Liver (tissue), 5 donors: Measurements from ENCODE around the gene RMI1. TPM values are rescaled to one million over a fixed set of nuclear protein-coding genes. Genes with fewer than 3 reads are reported as not detected.

ENCODE experiments used
- polyA plus RNA-seq, 2 donors: library from polyadenylated mRNA; stranded (reverse) in 1 of 2; unstranded in 1 of 2; fragments of 200-250 nt in 1 of 2; fragments of >200 nt in 1 of 2; fragmentation: Nextera tagmentation in 1 of 2; extraction: Ambion mirVana in 1 of 2; gene quantifications; one replicate each; pipeline versions ENCODE4 v1.2.1 to v1.2.3, GENCODE V29; 2013 to 2015
- small RNA-seq: library from RNA; depleted of rRNA; stranded (forward); fragments of <200 nt; gene quantifications from one replicate; pipeline ENCODE3, GENCODE V24; 2014
- total RNA-seq, 2 donors: library from RNA; depleted of rRNA; stranded (reverse); fragments of >200 nt; gene quantifications; one replicate each; pipeline ENCODE4 v1.2.3, GENCODE V29; 2014
- donor health status: healthy.
- donor health status: healthy.
- donor health status: healthy.

Gene RMI1
- total and polyA plus RNA-seq, 4 donors = 2.0 to 10.4 (median 4.0) TPM

Small RNAs within 50 kb of the gene (small RNA-seq; reads per million reads assigned to genes)
- not detected for gene RF00019

Other genes with a start within 250 kb of the RMI1 start
- 1 to 10 TPM; 3.5 to 6.1 TPM for gene GKAP1, start 163.0 kb upstream of the RMI1 start, total RNA-seq
- gene GKAP1, start 163.0 kb upstream of the RMI1 start, polyA plus RNA-seq = 10 to 100 TPM in 1 of 2 donors, 1 to 10 TPM in 1; 3.2 to 10.9 TPM
- 1 to 10 TPM; 1.1 to 5.1 TPM for gene KIF27, start 59.4 kb upstream of the RMI1 start, total RNA-seq
- 1 to 10 TPM in 1 of 2 donors, under 1 TPM in 1; 0.55 to 2.1 TPM for gene KIF27, start 59.4 kb upstream of the RMI1 start, polyA plus RNA-seq
- gene HNRNPK, start 590 bp upstream of the RMI1 start, total RNA-seq = 100 to 1,000 TPM; 281 to 403 TPM
- 100 to 1,000 TPM; 137 to 182 TPM for gene HNRNPK, start 590 bp upstream of the RMI1 start, polyA plus RNA-seq